ENCODE data around the gene SUPT5H.

Gene SUPT5H

GRCh38 chr19:39445196-39446111 is at the start of gene SUPT5H:
SUPT5H (plus strand) TSS chr19:39445582; CDS start chr19:39445891, 309 bp downstream.
- DNase-seq (ENCODE audit: insufficient read length, low spot score) (peak; percentile 99), FAIRE-seq (no peak)
- no peak for TF ChIP-seq CTCF (IDR thresholded peaks at IDR 0.05; ENCODE audit: insufficient read depth, missing control alignments)

GRCh38 chr19:39397360-39398296 is 47.8 kb upstream of the SUPT5H start:
- DNase-seq (ENCODE audit: insufficient read length, low spot score) (peak; percentile 96), FAIRE-seq (no peak)
- peak; percentile 92 for TF ChIP-seq CTCF (IDR thresholded peaks at IDR 0.05; ENCODE audit: insufficient read depth, missing control alignments)

- no peak for FAIRE-seq
- no peak for DNase-seq (ENCODE audit: insufficient read length, low spot score)
- TF ChIP-seq CTCF (IDR thresholded peaks at IDR 0.05; ENCODE audit: insufficient read depth, missing control alignments), result no peak
Observed at GRCh38 chr19:39398297-39398864, 47.0 kb upstream of the SUPT5H start.

- no peak for TF ChIP-seq CTCF (IDR thresholded peaks at IDR 0.05; ENCODE audit: insufficient read depth, missing control alignments)
- no peak for DNase-seq (ENCODE audit: insufficient read length, low spot score)
- FAIRE-seq, result no peak
Observed at GRCh38 chr19:39399668-39400050, 45.7 kb upstream of the SUPT5H start.

- DNase-seq (ENCODE audit: insufficient read length, low spot score), result no peak
- FAIRE-seq, result no peak
- no peak for TF ChIP-seq CTCF (IDR thresholded peaks at IDR 0.05; ENCODE audit: insufficient read depth, missing control alignments)
Observed at GRCh38 chr19:39400061-39400460, 45.3 kb upstream of the SUPT5H start.

GRCh38 chr19:39401070-39401548 is 44.3 kb upstream of the SUPT5H start:
- FAIRE-seq, result no peak

More at GRCh38 chr19:39401070-39401548, 44.3 kb upstream of the SUPT5H start:
- no peak for TF ChIP-seq CTCF (IDR thresholded peaks at IDR 0.05; ENCODE audit: insufficient read depth, missing control alignments)
- DNase-seq (ENCODE audit: insufficient read length, low spot score), result no peak

All from D721Med (cell line).